ENCODE results near the gene REG3G.

The REG3G gene
- long read RNA-seq, donor 1 = 0 reads
- long read RNA-seq, donor 2 = 0 reads
- long read RNA-seq, donor 3 = 0 reads
- long read RNA-seq, donor 4 = 0 reads
- long read RNA-seq, donor 5 = 0 reads
- long read RNA-seq, donor 6 = 0 reads
- long read RNA-seq, donor 7 = 0 reads
- long read RNA-seq, donor 8 = 0 reads

DNA sequence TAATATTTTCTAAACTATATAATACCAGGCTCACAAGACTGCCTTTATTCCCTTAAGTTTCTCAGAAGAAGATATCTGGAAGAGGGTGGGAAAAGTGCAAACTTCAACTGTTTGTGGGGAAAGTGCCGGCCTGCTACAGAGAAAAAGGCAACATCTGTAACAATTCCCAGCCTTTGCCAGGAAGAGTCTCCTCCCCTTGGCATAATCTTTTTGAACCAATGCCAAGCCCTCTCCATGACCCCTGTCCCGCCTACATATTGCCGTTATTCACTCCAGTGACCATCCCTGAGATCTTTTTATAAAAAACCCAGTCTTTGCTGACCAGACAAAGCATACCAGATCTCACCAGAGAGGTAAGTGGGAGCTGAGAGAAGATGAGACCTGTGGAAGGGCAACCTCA is at the start of gene REG3G:
TSS of gene REG3G (plus strand) at position 282 of the 400 bp plus-strand sequence. CDS start 392 bp downstream, outside the sequence.
- DNase-seq = no peak

DNA sequence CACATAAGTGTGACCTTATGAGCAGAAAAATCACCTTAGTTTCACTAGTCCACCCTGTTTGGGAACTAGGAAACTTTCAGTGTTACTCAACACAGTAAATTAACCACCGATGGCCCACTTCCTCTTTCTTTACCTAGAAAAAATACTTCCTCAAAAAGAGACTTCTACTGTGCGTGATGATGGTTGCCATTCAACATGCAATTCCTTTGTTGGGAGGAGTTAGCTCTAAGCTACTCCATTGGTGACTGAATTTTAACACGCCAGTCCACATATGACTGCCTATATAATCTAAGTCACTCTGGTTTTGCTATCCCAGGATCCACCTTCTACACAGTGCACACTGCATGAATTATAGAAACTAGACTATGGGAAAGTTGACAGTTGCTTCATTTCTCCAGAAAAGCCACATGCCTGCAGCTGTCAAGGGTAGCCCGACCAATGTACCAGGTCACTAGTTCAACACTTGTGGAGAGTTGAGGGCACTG is 47.8 kb upstream of the REG3G start:
- no peak for DNase-seq

DNA sequence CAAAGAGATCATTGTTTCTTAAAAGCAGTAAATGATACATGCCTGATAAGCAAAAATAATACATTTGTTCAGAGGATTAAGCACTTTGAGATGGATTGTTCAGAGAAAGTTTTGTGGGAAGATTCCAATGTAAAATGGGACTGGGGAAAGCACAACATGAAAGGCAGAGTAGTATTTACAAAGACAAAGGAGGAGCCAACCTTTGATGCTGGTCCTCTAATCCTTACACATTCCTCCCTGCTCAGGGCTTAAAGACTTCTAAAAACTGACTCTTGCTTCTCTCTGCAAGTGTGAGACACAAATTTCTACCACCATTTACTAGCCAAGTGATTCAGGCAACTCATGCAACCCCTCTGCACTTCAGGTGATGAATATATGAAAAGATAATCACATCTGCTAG is 47.2 kb upstream of the REG3G start:
- no peak for DNase-seq

DNA sequence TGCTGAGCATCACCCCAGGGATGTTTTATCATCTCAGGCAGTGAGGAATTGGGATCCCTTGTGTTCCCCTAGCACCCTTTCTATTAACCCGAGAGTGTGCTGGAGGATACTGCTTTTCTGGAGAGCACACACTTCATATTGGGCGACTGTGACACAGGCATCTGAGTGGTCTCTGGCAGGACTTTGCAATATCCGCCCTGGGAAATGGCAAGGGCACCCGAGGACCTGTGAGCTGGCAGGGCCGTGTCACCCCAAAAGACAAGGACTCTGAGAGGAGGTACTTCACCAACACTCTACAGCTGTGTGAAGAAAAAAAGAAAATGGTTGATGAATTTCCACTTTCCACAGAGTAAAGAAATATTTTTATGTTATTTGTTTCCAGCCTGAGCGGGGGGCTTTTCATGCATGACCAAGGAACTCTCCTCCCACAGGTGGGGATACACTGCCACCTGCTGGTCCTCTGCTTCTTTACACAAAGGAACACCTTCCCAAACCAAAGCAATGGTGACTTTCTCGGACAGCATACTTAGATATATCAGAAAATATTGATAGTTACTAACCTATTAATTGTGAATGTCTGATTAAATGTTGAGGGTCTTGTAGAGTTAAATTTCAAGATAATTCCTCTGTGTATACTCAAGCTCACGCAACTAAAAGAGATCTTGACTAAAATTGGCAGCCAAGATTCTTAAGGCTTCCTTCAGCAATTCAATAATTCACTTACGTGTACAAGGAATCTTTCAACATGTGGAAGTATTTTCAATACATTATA is 45.9 kb upstream of the REG3G start:
- peak; percentile 52 for DNase-seq

DNA sequence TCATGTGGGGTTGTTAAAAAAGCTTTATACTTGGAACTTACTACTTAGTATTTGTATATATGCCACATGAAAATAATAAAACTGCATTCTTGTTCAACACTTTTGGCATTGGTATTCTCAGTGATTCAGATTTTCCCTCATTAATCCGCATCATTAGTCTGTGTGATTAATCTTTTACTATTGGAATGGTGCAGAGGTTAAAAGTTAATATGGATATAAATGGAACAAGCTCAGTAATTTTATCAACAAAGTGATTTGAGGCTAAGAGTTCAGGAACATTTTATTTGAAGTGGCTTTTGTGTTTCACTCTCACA is 45.4 kb upstream of the REG3G start:
- no peak for DNase-seq

DNA sequence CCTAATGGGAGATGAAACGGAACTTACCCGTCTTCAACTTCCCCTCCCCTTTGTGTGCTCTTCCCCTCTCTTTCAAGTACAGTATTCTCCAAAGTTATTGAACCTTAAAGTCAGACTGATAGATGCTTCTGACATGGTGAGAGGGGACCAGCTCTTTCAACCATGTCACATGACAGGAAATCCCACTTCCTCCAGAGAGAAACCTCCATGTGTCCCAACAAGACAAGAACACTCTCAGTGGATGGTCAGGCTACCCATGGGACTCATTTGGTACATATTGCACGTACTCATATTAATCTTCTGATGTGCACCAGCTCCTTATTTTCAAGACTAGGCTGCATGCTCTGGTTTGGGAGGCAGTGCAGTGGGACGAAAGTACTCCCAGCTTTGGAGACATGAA is 44.6 kb upstream of the REG3G start:
- DNase-seq = no peak

DNA sequence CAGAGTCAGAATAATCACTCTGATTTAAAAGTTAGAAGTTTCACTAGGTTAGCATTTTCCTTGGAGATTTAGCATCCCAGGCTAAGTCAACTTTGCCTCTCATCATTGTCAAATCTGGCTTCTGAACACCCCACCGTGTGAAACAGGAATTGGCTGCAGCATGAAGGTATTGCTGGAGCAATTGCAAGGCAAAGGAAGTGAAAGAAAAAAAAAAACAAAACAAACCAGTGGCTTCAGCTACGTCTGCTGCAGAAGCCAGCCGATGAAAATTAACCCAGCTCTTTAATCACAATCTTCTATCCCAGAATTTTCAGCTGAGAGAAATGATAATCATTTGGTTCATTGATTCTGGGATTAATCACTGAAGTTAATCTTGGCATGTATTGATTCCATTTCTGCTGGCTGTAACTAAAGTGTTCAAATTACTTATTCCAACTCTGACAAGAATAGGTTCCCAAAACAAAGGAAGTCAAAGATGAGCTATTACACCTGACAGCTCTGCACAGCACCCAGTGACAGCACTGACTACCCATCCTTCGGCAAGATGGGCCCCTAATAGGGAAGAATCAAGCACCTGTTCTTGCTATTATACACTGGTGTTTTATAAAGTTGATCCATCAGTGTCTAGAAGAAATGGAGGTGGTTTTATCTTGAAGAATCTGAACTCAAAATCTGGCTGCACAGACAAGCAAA is 42.7 kb upstream of the REG3G start:
- no peak for DNase-seq

DNA sequence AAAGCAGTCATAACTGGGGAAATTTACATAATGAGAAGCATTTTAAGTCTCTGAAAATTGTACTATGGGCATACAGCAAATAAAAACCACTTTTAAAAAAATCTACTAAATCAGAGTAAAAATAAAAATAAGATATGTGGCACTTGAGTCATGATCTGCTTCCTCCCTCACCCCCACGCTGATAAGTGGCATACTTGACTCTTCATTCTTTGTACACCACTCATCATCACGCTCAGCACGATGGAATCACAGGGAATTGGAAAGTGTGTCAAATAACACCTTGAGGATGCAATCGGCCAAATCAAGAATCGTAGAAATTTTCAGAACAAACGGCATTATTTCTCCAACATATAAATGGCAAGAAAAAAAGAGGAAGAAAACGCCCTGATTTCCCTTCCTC is 41.1 kb upstream of the REG3G start:
- no peak for DNase-seq

DNA sequence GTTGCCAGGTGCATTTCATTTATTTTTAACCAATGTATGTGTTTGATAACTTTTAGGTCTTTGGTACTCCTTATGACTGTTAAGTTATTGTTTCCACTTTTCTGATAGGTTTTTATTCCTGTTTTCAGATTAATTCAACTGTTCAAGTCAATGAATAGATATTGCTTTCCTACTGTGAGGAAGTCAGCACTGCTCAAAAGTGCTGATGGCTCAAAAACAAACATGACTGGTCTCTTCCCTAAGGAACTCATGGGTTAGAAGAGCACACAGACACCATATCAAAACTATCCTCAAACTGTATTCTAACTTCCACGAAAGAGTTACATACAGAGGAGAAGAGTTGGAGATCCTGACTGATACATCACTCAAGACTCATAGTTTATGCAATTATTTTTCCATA is 39.9 kb upstream of the REG3G start:
- DNase-seq = no peak

DNA sequence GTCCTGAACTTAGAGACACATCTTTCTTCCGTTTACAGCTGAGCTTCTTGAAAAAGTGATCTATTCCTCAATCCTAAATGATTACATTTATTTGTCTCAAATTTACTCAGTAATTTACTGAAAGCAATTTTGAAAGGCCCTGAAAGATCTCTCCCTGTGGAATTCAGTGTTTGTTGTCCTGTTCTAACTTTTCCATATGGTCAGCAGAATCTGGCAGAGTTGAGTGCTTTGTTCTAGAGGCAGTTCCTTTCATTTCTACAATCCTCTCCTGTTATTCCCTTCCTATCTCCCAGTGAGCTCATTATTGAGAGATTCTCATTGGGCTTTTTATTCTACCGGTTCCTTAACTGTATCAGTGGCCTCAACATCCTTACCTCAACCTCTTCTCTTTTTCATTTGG is 36.5 kb upstream of the REG3G start:
- no peak for DNase-seq

DNA sequence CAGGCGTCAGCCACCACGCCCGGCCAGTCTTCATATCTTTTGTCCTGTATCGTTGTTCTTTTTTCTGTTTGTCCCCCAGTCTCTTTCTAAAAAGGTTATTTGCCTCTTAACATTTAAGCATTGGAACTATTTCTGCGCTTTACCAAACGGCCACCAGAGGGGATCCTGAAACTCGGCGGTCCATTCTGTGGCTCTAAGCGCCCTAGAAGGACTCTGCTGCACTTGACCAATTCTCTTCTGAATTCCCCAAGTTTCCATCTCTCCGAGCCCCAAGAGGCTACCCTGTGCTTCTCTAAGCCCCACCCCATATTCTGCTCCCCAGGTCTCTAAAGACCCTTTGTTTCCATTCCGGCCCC is 33.1 kb upstream of the REG3G start:
- DNase-seq = no peak

DNA sequence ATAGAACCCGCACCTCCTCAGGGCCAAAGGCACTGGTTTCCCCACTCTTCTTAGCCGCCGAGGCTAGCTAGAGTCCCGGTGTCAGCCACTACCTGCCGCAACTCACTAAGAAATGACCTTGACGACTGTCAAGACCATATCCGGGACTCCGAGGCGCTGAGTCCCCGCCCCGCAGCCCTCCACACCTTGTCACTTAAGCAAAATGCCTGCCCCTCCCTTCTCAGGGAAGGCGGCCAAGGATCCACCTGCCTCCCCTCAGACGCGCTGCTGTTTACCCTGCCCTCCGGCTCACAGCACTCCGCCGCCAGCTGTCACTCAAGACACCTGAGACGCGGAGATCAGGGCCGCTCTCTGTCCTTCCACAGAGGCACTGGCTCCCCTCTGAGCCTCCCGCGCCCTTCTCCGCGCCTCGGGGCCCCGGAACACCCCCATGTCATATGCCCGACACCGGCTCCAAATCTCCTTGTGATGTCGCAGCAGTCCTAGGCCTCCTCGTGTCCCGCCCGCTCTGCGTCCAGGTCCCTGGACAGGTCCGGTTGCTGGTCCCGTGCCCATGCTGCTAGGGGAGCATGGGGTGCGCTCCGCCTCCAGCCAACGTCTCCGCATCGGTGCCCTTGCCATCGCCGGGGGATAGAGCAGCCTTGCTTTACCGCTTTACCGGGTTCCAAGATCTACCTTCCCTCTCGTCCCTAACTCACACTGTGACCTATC is 32.5 kb upstream of the REG3G start:
- DNase-seq = peak; percentile 56

DNA sequence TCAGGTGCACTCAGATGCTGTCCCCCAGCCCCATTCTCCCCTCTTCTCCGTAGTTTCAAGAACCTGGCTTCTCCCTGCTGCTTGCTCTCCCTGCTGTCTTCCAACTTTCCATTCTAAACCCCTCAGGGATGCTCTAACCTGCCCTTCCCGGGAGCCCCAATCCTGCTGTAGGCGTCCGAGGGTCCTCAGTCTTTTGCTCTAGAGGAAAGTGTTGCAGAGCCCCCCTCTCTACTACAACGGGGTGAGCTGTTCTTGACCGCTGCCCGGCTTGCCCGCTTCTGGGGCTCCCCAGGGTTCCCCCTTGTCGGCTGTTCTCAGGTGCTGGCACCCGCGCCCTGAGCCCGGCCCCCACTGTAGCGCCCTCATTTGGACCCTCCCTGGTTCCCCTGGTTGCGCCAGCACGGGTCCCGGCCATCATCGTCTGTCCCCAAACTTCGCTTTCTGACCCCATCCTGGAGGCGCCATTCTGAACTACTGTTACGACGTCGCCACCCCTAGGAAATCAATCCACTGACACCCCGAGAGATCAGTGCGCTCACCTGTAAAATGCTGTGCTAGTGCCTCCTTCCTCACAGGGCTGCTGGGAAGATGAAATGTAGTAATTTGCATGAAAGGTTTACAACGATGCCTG is 31.9 kb upstream of the REG3G start:
- no peak for DNase-seq

DNA sequence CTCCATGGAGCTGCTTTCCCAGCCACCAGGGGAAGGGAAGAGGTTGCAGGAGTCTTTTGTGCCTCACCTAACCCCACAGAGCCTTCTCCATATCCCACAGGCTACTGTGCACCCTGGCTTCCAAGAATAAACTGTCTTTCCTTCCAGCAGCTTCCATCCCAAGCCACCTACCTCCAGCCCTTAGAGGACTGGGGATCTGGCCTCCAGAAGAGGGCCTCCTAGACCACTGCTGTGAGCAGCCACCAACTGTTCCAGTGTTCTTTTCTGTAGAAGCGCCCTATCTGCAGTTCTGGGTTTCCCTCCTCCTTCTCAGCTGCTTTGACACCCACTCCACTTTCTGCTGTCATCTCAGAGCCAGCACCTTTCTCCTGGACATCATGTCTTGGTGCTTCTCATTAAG is 30.7 kb upstream of the REG3G start:
- no peak for DNase-seq

DNA sequence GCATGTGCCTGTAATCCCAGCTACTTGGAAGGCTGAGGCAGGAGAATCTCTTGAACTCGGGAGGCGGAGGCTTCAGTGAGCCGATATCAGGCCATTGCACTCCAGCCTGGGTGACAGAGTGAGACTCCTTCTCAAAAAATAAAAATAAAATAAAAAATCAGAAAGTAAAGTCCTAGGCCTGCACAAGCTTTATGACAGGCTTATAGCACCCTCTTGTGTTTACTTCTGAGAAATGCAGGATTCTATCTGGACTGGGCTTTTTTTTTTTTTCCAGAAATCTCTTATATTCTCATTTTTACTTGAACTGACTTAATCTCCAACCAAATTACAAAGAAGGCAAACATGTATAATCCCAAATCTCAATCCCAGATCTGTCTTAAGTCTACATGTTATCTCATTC is 26.1 kb upstream of the REG3G start:
- DNase-seq = no peak

DNA sequence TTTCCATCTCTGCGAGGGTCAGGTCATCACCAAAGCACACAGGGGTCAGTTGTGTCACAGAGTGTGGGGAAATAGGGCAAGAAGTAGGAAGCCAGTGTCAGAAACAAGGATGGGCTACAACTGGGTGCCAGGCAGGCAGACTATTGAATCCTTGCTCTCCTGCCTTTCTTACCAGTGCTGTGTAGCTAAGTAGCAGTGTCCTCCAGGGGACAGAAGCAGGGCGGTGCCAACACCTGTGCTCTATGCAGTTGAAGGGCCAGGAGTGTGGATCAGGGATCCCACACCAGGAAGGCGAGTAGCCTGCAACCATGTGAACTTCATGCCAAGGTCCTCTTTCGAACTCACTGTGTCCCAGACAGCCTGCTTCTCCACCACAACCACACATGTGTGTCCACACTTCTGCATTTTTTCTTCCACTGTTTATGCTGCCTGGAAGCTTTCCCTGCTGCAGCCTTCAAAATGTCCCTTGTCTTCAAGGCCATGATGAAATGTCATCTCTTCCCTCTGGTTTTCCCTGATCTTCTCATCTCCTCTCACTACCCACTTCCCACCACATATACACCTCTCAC is 25.4 kb upstream of the REG3G start:
- DNase-seq = no peak

DNA sequence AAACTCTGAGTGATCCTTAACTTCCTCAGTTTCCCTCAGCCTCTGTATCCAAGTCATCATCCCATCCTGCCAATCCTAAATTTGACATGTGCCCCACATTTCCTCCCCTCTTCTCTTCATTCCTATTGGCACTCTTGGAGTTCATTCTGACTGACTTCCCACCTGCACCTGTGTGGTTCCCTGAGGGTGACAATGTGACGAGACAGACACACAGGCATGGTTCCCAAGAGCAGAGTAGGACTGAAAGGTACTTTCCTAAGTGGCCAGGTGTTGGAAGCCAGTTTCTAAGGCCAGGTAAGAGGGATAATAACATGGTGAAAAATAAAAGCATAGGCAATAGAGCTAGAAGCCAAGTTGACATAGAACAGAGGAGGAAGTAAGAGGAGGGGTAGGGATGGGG is 24.2 kb upstream of the REG3G start:
- no peak for DNase-seq

DNA sequence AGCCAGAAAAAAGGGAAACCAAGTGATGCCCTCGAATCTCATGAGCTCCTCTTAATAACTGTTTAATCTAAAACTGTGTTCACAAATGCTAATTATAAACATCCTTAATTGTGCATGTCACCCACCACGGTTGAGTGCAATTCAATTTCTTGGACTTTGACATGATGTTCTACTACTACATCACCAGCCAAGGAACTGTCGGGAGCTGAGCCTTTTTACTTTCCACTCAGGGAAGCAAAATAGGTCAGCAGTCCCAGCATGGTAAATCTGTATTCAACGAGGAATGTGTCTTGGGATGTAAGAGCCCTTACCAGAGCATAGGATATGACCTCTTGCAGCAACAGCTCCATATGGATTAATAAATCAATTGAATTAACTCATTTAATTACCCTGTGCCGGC is 20.8 kb upstream of the REG3G start:
- no peak for DNase-seq

DNA sequence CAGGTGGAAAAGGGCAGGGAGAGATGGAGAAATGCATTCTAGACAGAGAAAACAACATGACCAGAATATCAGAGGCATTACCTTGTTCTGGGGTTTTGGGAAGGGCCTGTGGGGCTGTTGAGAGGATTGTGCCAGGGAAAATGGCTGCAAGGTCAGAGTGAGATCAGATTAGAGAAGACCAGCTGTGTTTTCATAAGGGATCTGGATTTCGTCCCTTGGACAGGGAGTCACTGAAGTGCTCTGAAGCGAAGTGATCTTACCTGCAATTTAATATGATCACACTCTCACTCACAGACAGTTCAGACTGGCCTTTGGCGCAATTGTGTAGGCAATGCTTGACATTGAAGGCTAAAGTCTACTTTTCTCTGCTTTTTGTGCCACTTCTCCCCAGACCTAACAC is 20.3 kb upstream of the REG3G start:
- DNase-seq = no peak

DNA sequence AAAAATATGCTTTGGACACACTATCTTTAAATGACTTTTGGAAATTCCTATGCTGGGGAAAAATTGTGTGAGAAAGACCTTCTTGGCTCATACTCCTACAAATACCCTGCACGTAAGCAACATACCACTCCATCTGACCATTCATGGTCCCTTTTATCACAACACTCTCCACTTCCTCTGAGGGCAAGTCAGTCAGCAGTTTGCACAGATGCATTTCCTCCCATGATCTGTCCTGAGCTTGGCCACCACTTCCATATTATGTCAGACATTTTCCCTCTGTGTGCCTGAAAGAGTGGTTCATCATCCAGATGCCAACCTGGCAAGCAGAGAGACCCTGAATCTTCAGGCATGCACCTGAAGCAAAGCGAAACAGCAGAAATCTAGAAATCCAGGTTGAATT is 16.1 kb upstream of the REG3G start:
- DNase-seq = no peak

DNA sequence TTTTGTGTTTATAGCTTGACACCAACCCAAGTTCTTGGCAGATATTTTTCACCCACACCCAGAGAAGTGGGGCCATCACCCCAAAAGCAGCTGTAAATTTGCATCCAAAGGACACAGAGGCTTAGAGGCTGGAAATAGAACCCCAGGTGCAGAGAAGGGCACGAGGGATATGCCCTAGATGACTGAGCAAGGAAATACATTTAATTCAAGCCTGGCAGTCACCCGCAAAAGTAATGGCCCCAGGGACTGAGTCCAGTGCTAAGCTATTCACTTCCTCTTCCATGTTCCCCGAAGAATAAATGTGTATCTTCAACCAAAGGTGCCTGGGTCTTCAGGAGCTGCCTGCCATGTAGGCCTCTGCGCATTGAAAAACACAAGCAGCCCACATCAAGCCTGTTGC is 14.0 kb upstream of the REG3G start:
- no peak for DNase-seq

DNA sequence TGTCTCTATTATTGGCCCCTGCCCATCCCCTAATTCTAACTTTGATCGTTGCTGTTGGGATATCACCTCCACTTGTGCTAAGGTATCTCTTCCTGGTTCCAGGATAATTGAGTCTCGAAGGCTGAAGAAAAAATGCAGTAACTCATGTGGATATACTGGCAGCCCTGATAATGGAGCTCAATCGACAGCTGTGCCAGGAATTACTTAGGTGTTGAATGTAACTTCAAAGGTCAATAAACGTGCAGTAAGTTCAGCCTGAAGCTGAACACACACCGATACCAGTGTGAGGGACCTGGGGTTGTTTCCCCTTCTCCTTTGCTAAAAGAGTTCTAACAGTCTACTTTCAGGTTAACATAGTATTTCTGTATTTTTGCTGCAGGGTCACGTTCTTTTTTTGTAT is 11.9 kb upstream of the REG3G start:
- no peak for DNase-seq

DNA sequence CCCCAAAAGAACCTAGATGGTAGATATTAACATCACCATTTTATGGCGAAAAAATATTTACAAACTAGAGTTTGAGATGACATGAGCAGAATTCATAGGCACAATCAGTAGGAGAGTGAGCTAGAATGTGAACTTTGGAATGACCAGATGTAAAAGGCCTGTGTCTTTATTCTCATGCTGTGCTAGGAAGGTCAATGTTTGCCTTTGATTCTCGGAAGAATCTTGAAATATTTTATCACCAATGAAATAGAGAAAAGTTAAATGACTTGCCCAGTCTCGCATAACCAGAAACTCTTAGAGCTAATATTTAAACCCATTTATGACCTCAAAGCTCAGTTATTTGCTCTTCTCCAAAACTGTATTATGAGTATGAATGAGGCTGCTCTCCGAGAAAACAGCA is 9.2 kb upstream of the REG3G start:
- DNase-seq = no peak

Data from right kidney (tissue), 9 donors.